IMR-90 (cell line): Measurements from ENCODE around the gene SLC25A33. TPM values are rescaled to one million over a fixed set of nuclear protein-coding genes. Genes with fewer than 3 reads are reported as not detected.

Experiments used
- ATAC-seq: fragments of 200-7000 bp; cut with Tn5 transposase; 2 replicates; pipeline ENCODE4 v1.9.1; 2020; ENCODE audit warnings: low read depth, mild to moderate bottlenecking, moderate library complexity
- BruUV-seq: library from RNA; stranded (reverse); fragments of 400-500 nt; replicated peaks from 2 replicates; lab custom pipeline; 2021; lab: Mats Ljungman, UMichigan
- CTCF ChIA-PET: fragments of 300-600 bp; formaldehyde crosslinking; extraction: SDS; loops from one replicate; lab custom pipeline; 2021; ENCODE audit warnings: antibody characterized with exemption; lab: Yijun Ruan, JAX
- POLR2A ChIA-PET: fragments of 300-600 bp; sonication (Branson Sonifier 250); formaldehyde crosslinking; loops from one replicate; lab custom pipeline; 2022; ENCODE audit warnings: antibody characterized with exemption; ENCODE audit not compliant: unreplicated experiment; lab: Charles Lee
- DNase-seq: peaks from one replicate; pipeline ENCODE4 v3.0.0; 2013
- H2AFZ ChIP-seq: replicated peaks from 2 replicates; pipeline ENCODE3; 2013; ENCODE audit warnings: low read length, mild to moderate bottlenecking; ENCODE audit not compliant: poor library complexity
- H2AK5ac ChIP-seq: 2 replicates; pipeline ENCODE4 v1.6.1; 2013; ENCODE audit warnings: low read depth, low read length, inconsistent platforms
- H2AK9ac ChIP-seq: replicated peaks from 2 replicates; pipeline ENCODE3; 2013; ENCODE audit warnings: mild to moderate bottlenecking, low read depth, low read length, moderate library complexity; ENCODE audit not compliant: poor library complexity
- H2BK120ac ChIP-seq: 2 replicates; pipeline ENCODE4 v1.6.1; 2013; ENCODE audit warnings: low read depth, low read length, inconsistent platforms
- H2BK15ac ChIP-seq: 3 replicates; pipeline ENCODE4 v1.6.1; 2013; ENCODE audit warnings: low read depth, low read length, inconsistent platforms
- H2BK20ac ChIP-seq: 2 replicates; pipeline ENCODE4 v1.6.1; 2013; ENCODE audit warnings: low read depth, mild to moderate bottlenecking, inconsistent platforms, low read length, moderate library complexity
- H2BK5ac ChIP-seq: 2 replicates; pipeline ENCODE4 v1.6.1; 2013; ENCODE audit warnings: mild to moderate bottlenecking, low read depth, low read length, inconsistent platforms; ENCODE audit not compliant: poor library complexity, severe bottlenecking
- H3K14ac ChIP-seq: replicated peaks from 2 replicates; pipeline ENCODE4 v1.6.1; 2013; ENCODE audit warnings: low read depth, low read length, inconsistent platforms
- H3K18ac ChIP-seq: 2 replicates; pipeline ENCODE4 v1.6.1; 2013; ENCODE audit warnings: low read depth, low read length, control low read depth
- H3K23ac ChIP-seq: 2 replicates; pipeline ENCODE4 v1.6.1; 2013; ENCODE audit warnings: low read depth, low read length, inconsistent platforms
- H3K27ac ChIP-seq: 2 replicates; pipeline ENCODE4 v1.5.1; 2013; ENCODE audit warnings: mild to moderate bottlenecking, control low read depth, low read length; ENCODE audit not compliant: insufficient read depth
- H3K27me3 ChIP-seq: 2 replicates; pipeline ENCODE4 v1.6.1; 2013; ENCODE audit warnings: low read length; ENCODE audit not compliant: control insufficient read depth, insufficient read depth
- H3K36me3 ChIP-seq: 2 replicates; pipeline ENCODE4 v1.6.1; 2013; ENCODE audit warnings: low read length, mixed read lengths; ENCODE audit not compliant: control insufficient read depth, insufficient read depth
- H3K4ac ChIP-seq: 2 replicates; pipeline ENCODE4 v1.6.1; 2013; ENCODE audit warnings: low read depth, low read length, inconsistent platforms
- H3K4me1 ChIP-seq: 2 replicates; pipeline ENCODE4 v1.6.1; 2013; ENCODE audit warnings: low read length, mixed read lengths; ENCODE audit not compliant: control insufficient read depth, insufficient read depth
- H3K4me2 ChIP-seq: 2 replicates; pipeline ENCODE4 v1.6.1; 2013; ENCODE audit warnings: low read depth, mild to moderate bottlenecking, control low read depth, low read length, moderate library complexity
- H3K4me3 ChIP-seq: 2 replicates; pipeline ENCODE4 v1.5.1; 2013; ENCODE audit warnings: low read depth, mild to moderate bottlenecking, control low read depth, low read length, moderate library complexity; ENCODE audit not compliant: insufficient read depth
- H3K56ac ChIP-seq: 2 replicates; pipeline ENCODE4 v1.6.1; 2013; ENCODE audit warnings: low read length, inconsistent platforms; ENCODE audit not compliant: insufficient read depth; ENCODE audit errors: extremely low read depth
- H3K79me1 ChIP-seq, 2 experiments: 2 replicates each; pipeline ENCODE4 v1.6.1; 2013; ENCODE audit warnings: low read length in 2 of 2, inconsistent platforms in 1 of 2, low read depth in 1 of 2
- H3K9ac ChIP-seq: 2 replicates; pipeline ENCODE4 v1.6.1; 2013; ENCODE audit warnings: low read depth, low read length, control low read depth
- H3K9me1 ChIP-seq: 2 replicates; pipeline ENCODE4 v1.6.1; 2013; ENCODE audit warnings: low read length, inconsistent platforms; ENCODE audit not compliant: insufficient read depth
- H3K9me3 ChIP-seq: 2 replicates; pipeline ENCODE4 v1.6.1; 2013; ENCODE audit warnings: low read length; ENCODE audit not compliant: control insufficient read depth, insufficient read depth
- H4K20me1 ChIP-seq: 2 replicates; pipeline ENCODE4 v1.6.1; 2013; ENCODE audit warnings: low read length, inconsistent platforms; ENCODE audit not compliant: insufficient read depth
- H4K5ac ChIP-seq: 2 replicates; pipeline ENCODE4 v1.6.1; 2013; ENCODE audit warnings: mild to moderate bottlenecking, low read depth, low read length, control low read depth
- H4K8ac ChIP-seq, 2 experiments: 2 replicates each; pipeline ENCODE4 v1.6.1; 2013; ENCODE audit warnings: low read depth in 2 of 2, low read length in 2 of 2, control low read depth in 1 of 2, inconsistent platforms in 1 of 2
- H4K91ac ChIP-seq: 2 replicates; pipeline ENCODE4 v1.6.1; 2013; ENCODE audit warnings: low read depth, low read length, inconsistent platforms; ENCODE audit not compliant: insufficient read depth
- BHLHE40 ChIP-seq: fragments of 150-350 bp; IDR thresholded peaks from 2 replicates; pipeline ENCODE4 v1.6.1; 2016; ENCODE audit warnings: mild to moderate bottlenecking, low read depth, low read length
- CEBPB ChIP-seq: IDR thresholded peaks from 2 replicates; pipeline ENCODE4 v1.6.1; 2012; ENCODE audit warnings: low read depth, low read length, improper control_type of control experiment
- CHD1 ChIP-seq: IDR thresholded peaks from 2 replicates; pipeline ENCODE4 v1.6.1; 2012; ENCODE audit warnings: low read depth, low read length, improper control_type of control experiment
- CTCF ChIP-seq: conservative IDR thresholded peaks from 2 replicates; pipeline ENCODE4 v1.5.1; 2012; ENCODE audit warnings: mild to moderate bottlenecking, low read depth, low read length, improper control_type of control experiment
- FOS ChIP-seq: fragments of 150-350 bp; IDR thresholded peaks from 2 replicates; pipeline ENCODE4 v1.6.1; 2016; ENCODE audit warnings: low read depth, low read length
- MAFK ChIP-seq: IDR thresholded peaks from 2 replicates; pipeline ENCODE4 v1.6.1; 2012; ENCODE audit warnings: low read depth, low read length, improper control_type of control experiment
- MAZ ChIP-seq: IDR thresholded peaks from 2 replicates; pipeline ENCODE4 v1.6.1; 2012; ENCODE audit warnings: low read depth, mild to moderate bottlenecking, low read length, improper control_type of control experiment, moderate library complexity, borderline replicate concordance
- NFE2L2 ChIP-seq: fragments of 150-350 bp; IDR thresholded peaks from 2 replicates; pipeline ENCODE4 v1.6.1; 2016; ENCODE audit warnings: low read depth, mild to moderate bottlenecking, low read length
- RAD21 ChIP-seq: IDR thresholded peaks from 2 replicates; pipeline ENCODE4 v1.6.1; 2012; ENCODE audit warnings: low read length, improper control_type of control experiment
- RCOR1 ChIP-seq: IDR thresholded peaks from 2 replicates; pipeline ENCODE4 v1.6.1; 2012; ENCODE audit warnings: mild to moderate bottlenecking, low read length, improper control_type of control experiment; ENCODE audit not compliant: insufficient replicate concordance
- SMC3 ChIP-seq: fragments of 150-350 bp; IDR thresholded peaks from 2 replicates; pipeline ENCODE4 v1.6.1; 2016; ENCODE audit warnings: low read depth, mild to moderate bottlenecking, antibody characterized with exemption, low read length, moderate library complexity
- WGBS, 2 experiments: methylation state at CpG; one replicate each; pipeline versions ENCODE4 v1.1.5 to v1.1.7; 2013; ENCODE audit warnings: missing lambda C conversion rate in 2 of 2; ENCODE audit not compliant: insufficient read length in 1 of 2; ENCODE audit errors: extremely low coverage in 2 of 2; 5-methylcytosine and 5-hydroxymethylcytosine counted together
- dilution Hi-C: fragments of 300-500 bp; cut with HindIII; formaldehyde crosslinking; loops from one replicate; pipeline ENCODE4 v1.14.3; 2018; ENCODE audit warnings: low sequenced_read_pairs; ENCODE audit not compliant: unreplicated experiment
- in situ Hi-C: fragments of 300-500 bp; cut with MboI; formaldehyde crosslinking; loops from 3 replicates; pipeline ENCODE4 v1.14.3; 2019; ENCODE audit warnings: low sequenced_read_pairs, inconsistent platforms, mixed read lengths
- intact Hi-C: fragments of 100-400 bp; cut with micrococcal nuclease; formaldehyde crosslinking; loops from 2 replicates; pipeline ENCODE4 v1.10.0; 2022
- polyA plus RNA-seq, 3 experiments: library from polyadenylated mRNA; depleted of rRNA; stranded (reverse); fragments of >200 nt; gene quantifications; 2 replicates each; pipeline ENCODE4 v1.2.3, GENCODE V29; 2012; ENCODE audit warnings: low replicate concordance in 1 of 3
- total RNA-seq: library from RNA; depleted of rRNA; stranded (reverse); fragments of >200 nt; gene quantifications from 2 replicates; pipeline ENCODE4 v1.2.3, GENCODE V29; 2012

The SLC25A33 gene
- total and polyA plus RNA-seq, 2 of the 4 experiments (the other 2 are of a cell fraction), result 2.5 to 3.0 TPM

DNA sequence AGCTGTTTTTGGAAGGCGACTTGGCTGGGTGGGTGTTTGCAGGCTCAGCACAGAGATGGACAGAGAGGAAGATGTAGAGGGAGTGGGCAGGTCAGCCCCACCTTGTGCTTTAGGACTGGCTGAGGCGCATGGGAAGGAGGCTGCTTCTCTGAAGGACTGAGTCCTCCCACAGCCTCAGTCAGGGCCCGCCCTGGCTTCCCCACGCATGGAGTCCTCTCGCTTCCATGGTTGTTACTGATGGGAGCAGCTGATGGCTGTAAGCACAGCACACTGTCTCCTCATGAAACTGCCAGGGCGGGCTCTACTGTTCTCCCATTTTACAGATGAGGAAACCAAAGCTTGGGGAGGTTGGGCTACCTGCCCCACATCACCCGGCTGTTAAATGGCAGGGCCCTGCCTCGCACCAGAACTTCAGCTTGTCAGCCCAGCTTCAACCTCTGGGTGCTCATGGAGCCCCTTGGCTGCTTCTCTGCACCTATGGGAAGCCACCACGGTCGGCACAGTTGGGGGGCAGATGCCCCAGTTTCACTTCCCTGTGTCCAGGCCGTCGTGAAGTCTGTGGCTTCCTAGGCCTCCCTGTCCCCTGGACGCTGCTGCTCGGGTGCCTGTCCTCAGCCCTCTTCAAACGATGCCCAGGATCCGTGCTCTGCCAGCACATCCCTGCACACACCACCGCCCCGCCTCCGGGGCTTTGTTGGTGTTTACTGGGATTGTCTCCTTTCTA is 51.8 kb downstream of the SLC25A33 start:
- H3K36me3 ChIP-seq, result no peaks in the 10 kb centered on the region
- intact Hi-C loops, result no loop called here
- no peak overlapping the region for H3K4me2 ChIP-seq
- no peak overlapping the region for H2BK120ac ChIP-seq
- H3K4me1 ChIP-seq, result peaks cover 15% of the 10 kb centered on the region
- H3K79me1 ChIP-seq, result peaks cover 21 to 66% of the 10 kb centered on the region in 2 experiments
- peaks cover 21% of the 10 kb centered on the region for H3K9me1 ChIP-seq
- peak overlapping the region; percentile 27; the same call in 1 of the 2 replicates for H3K23ac ChIP-seq
- no peak for ATAC-seq
- H2BK20ac ChIP-seq, result no peak overlapping the region
- H3K4ac ChIP-seq, result no peak overlapping the region
- no peak for DNase-seq
- TF ChIP-seq CEBPB, result no peak
- no peak for TF ChIP-seq CHD1
- no peak for TF ChIP-seq MAFK
- TF ChIP-seq CTCF, result no peak
- no peak for TF ChIP-seq RAD21
- no peak for TF ChIP-seq FOS
- no peak for TF ChIP-seq NFE2L2
- no peak for TF ChIP-seq MAZ
- TF ChIP-seq RCOR1, result no peak
- TF ChIP-seq BHLHE40, result no peak
- TF ChIP-seq SMC3, result no peak
- WGBS, 2 experiments, result 66% methylated on average over 3 of the region's 19 CpGs; no CpG with 5 or more reads in 1 of the 2 experiments
- H3K9ac ChIP-seq, result no peak overlapping the region
- no peak overlapping the region for H4K8ac ChIP-seq
- CTCF ChIA-PET, result no interaction called here
- no peak overlapping the region for H3K27ac ChIP-seq
- H2BK5ac ChIP-seq, result no peak overlapping the region
- no peak overlapping the region for H2BK15ac ChIP-seq
- no peaks in the 10 kb centered on the region for H3K27me3 ChIP-seq
- no peaks in the 10 kb centered on the region for H3K9me3 ChIP-seq
- no peak overlapping the region for H3K18ac ChIP-seq
- H4K20me1 ChIP-seq, result peaks cover 37% of the 10 kb centered on the region
- H2AK9ac ChIP-seq, result no peak overlapping the region
- no peak overlapping the region for H3K4me3 ChIP-seq
- H2AK5ac ChIP-seq, result 0 out of 2 replicates have a peak overlapping the region, but pooled peaks have one; percentile 37
- no peak overlapping the region for H2AFZ ChIP-seq
- H3K14ac ChIP-seq, result no peak overlapping the region
- H3K56ac ChIP-seq, result no peak overlapping the region
- no peak overlapping the region for H4K5ac ChIP-seq
- POLR2A ChIA-PET, result no interaction called here
- in situ Hi-C loops, result no loop called here
- no TSS peak for BruUV-seq
- no peak overlapping the region for H4K91ac ChIP-seq
- dilution Hi-C loops, result no loop called here
